GM19239 (cell line): ENCODE data around the gene BACH2.

Experiments used
- DNase-seq: peaks from one replicate; pipeline ENCODE4 v3.0.0; 2011; ENCODE audit warnings: low spot score; ENCODE audit not compliant: insufficient read length
- FAIRE-seq: peaks from 2 replicates; lab custom pipeline; 2011; peaks lifted over from hg19 to GRCh38; lab: Jason Lieb, UNC

Gene BACH2

GRCh38 chr6:89940225-89941027 lies 356.2 kb downstream of the BACH2 start:
- DNase-seq (peak; percentile 69), FAIRE-seq (peak; percentile 88)

- no peak for DNase-seq
- no peak for FAIRE-seq
Observed at GRCh38 chr6:89939144-89939543, 357.5 kb downstream of the BACH2 start.

GRCh38 chr6:89938014-89938413 lies 358.6 kb downstream of the BACH2 start:
- FAIRE-seq (no peak), DNase-seq (no peak)

- DNase-seq (no peak), FAIRE-seq (no peak)
Observed at GRCh38 chr6:89936177-89936576, 360.5 kb downstream of the BACH2 start.

GRCh38 chr6:89934685-89935366 lies 361.8 kb downstream of the BACH2 start:
- FAIRE-seq (no peak), DNase-seq (no peak)

- FAIRE-seq = no peak
Observed at GRCh38 chr6:89932245-89932802, 364.3 kb downstream of the BACH2 start.

GRCh38 chr6:89930789-89931188 lies 365.9 kb downstream of the BACH2 start:
- DNase-seq (no peak), FAIRE-seq (no peak)

More at GRCh38 chr6:89932245-89932802, 364.3 kb downstream of the BACH2 start:
- no peak for DNase-seq

GRCh38 chr6:89928604-89929003 lies 368.0 kb downstream of the BACH2 start:
- FAIRE-seq = no peak

GRCh38 chr6:89927791-89928550 lies 368.7 kb downstream of the BACH2 start:
- FAIRE-seq (no peak), DNase-seq (no peak)

More at GRCh38 chr6:89928604-89929003, 368.0 kb downstream of the BACH2 start:
- DNase-seq = no peak

GRCh38 chr6:89927264-89927663 lies 369.4 kb downstream of the BACH2 start:
- no peak for FAIRE-seq
- DNase-seq = no peak

GRCh38 chr6:89925826-89926225 lies 370.8 kb downstream of the BACH2 start:
- DNase-seq = no peak
- FAIRE-seq = no peak

GRCh38 chr6:89924231-89924630 lies 372.4 kb downstream of the BACH2 start:
- no peak for FAIRE-seq
- DNase-seq = no peak

- no peak for FAIRE-seq
Observed at GRCh38 chr6:89921691-89922090, 375.0 kb downstream of the BACH2 start.

GRCh38 chr6:89921197-89921596 lies 375.4 kb downstream of the BACH2 start:
- FAIRE-seq = no peak
- DNase-seq = no peak

More at GRCh38 chr6:89921691-89922090, 375.0 kb downstream of the BACH2 start:
- no peak for DNase-seq

- DNase-seq = no peak
- no peak for FAIRE-seq
Observed at GRCh38 chr6:89917801-89918366, 378.8 kb downstream of the BACH2 start.

- DNase-seq (no peak), FAIRE-seq (no peak)
Observed at GRCh38 chr6:89917216-89917615, 379.4 kb downstream of the BACH2 start.

- no peak for FAIRE-seq
- no peak for DNase-seq
Observed at GRCh38 chr6:89916136-89916920, 380.3 kb downstream of the BACH2 start.

GRCh38 chr6:89910902-89911240 lies 385.8 kb downstream of the BACH2 start:
- DNase-seq = no peak
- FAIRE-seq = no peak
